OCI-LY7 (cell line): ENCODE data around the gene BRAF. TPM values are rescaled to one million over a fixed set of nuclear protein-coding genes. Genes with fewer than 3 reads are reported as not detected.

Experiments
- BruUV-seq: library from RNA; stranded (reverse); fragments of 400-500 nt; replicated peaks from 2 replicates; lab custom pipeline; 2021; lab: Mats Ljungman, UMichigan
- CTCF ChIA-PET: fragments of 300-600 bp; sonication (Branson Sonifier 250); formaldehyde crosslinking; loops from one replicate; lab custom pipeline; 2022; ENCODE audit warnings: antibody characterized with exemption; ENCODE audit not compliant: unreplicated experiment; lab: Charles Lee
- POLR2A ChIA-PET: fragments of 300-600 bp; sonication (Branson Sonifier 250); formaldehyde crosslinking; loops from one replicate; lab custom pipeline; 2022; ENCODE audit warnings: antibody characterized with exemption; lab: Charles Lee
- DNase-seq: peaks from one replicate; pipeline ENCODE4 v3.0.0-alpha.2; 2015; ENCODE audit warnings: low spot score
- H2AFZ ChIP-seq: fragments of 200-600 bp; sonication (generic), shearing (Covaris generic); 2 replicates; pipeline ENCODE4 v1.6.1; 2014; ENCODE audit warnings: mild to moderate bottlenecking, antibody characterized with exemption, low read length, moderate library complexity
- H3K27ac ChIP-seq: fragments of 200-600 bp; sonication (generic); 2 replicates; pipeline ENCODE4 v1.5.1; 2014; ENCODE audit warnings: mixed run types, low read depth, mild to moderate bottlenecking, moderate library complexity, low read length, inconsistent platforms; ENCODE audit not compliant: poor library complexity, severe bottlenecking
- H3K36me3 ChIP-seq: fragments of 200-600 bp; sonication (generic); 2 replicates; pipeline ENCODE4 v1.6.1; 2014; ENCODE audit warnings: mild to moderate bottlenecking, antibody characterized with exemption, low read length, moderate library complexity, mixed read lengths; ENCODE audit not compliant: insufficient read depth
- H3K4me1 ChIP-seq: fragments of 200-600 bp; sonication (generic); 2 replicates; pipeline ENCODE4 v1.5.1; 2014; ENCODE audit warnings: mild to moderate bottlenecking, low read length; ENCODE audit not compliant: insufficient read depth, poor library complexity, severe bottlenecking
- H3K4me2 ChIP-seq: fragments of 200-600 bp; sonication (generic); 2 replicates; pipeline ENCODE4 v1.6.1; 2014; ENCODE audit warnings: mild to moderate bottlenecking, low read length
- H3K4me3 ChIP-seq: fragments of 200-600 bp; sonication (generic); 2 replicates; pipeline ENCODE4 v1.5.1; 2014; ENCODE audit warnings: mild to moderate bottlenecking, low read depth, low read length; ENCODE audit not compliant: poor library complexity, severe bottlenecking
- H3K79me2 ChIP-seq: fragments of 200-600 bp; sonication (generic); 2 replicates; pipeline ENCODE4 v1.6.1; 2016; ENCODE audit warnings: low read depth, mild to moderate bottlenecking, low read length, moderate library complexity, mixed read lengths; ENCODE audit not compliant: insufficient read depth
- H3K9me2 ChIP-seq: fragments of 200-600 bp; sonication (generic); 2 replicates; pipeline ENCODE4 v1.6.1; 2016; ENCODE audit warnings: mild to moderate bottlenecking, low read length, mixed read lengths; ENCODE audit not compliant: insufficient read depth
- H3K9me3 ChIP-seq: fragments of 200-600 bp; sonication (generic); 2 replicates; pipeline ENCODE4 v1.6.1; 2014; ENCODE audit warnings: mild to moderate bottlenecking, mixed run types, low read length, mixed read lengths
- H4K20me1 ChIP-seq: fragments of 200-600 bp; sonication (generic); 2 replicates; pipeline ENCODE4 v1.6.1; 2014; ENCODE audit warnings: mild to moderate bottlenecking, antibody characterized with exemption, low read length, moderate library complexity, mixed read lengths; ENCODE audit not compliant: insufficient read depth
- CTCF ChIP-seq: fragments of 200-600 bp; sonication (generic); conservative IDR thresholded peaks from 2 replicates; pipeline ENCODE4 v1.5.1; 2014; ENCODE audit warnings: mild to moderate bottlenecking, antibody characterized with exemption, low read length, moderate library complexity, mixed read lengths
- EZH2phosphoT487 ChIP-seq: fragments of 200-600 bp; sonication (generic); IDR thresholded peaks from 2 replicates; pipeline ENCODE4 v1.6.1; 2018; ENCODE audit warnings: low read depth, borderline replicate concordance, mild to moderate bottlenecking, mixed run types, antibody characterized with exemption, low read length, moderate library complexity, mixed read lengths
- intact Hi-C: fragments of 100-400 bp; cut with micrococcal nuclease; formaldehyde crosslinking; loops from one replicate; pipeline ENCODE4 v1.10.0; 2022; ENCODE audit not compliant: unreplicated experiment
- total RNA-seq, 2 experiments: library from RNA; depleted of rRNA in 1 of 2; stranded (reverse); fragments of >200 nt in 1 of 2; shearing (Covaris generic) in 1 of 2; gene quantifications; 2 replicates each; pipeline ENCODE4 v1.2.3, GENCODE V29; 2014 to 2022

The BRAF gene
- total RNA-seq, 2 experiments from 2014 or later: 17.1 to 41.6 TPM

- intact Hi-C loops: no loop called here
- Histone ChIP-seq H3K4me2 (no peak overlapping the region), H3K79me2 (peaks cover 22% of the 10 kb centered on the region), H4K20me1 (no peaks in the 10 kb centered on the region), H3K4me3 (no peak overlapping the region), H3K9me2 (no peaks in the 10 kb centered on the region), H3K9me3 (no peaks in the 10 kb centered on the region), H3K27ac (no peak overlapping the region), H3K36me3 (peaks cover 89% of the 10 kb centered on the region), H2AFZ (no peak overlapping the region), H3K4me1 (peaks cover 22% of the 10 kb centered on the region)
- no TSS peak for BruUV-seq
- TF ChIP-seq EZH2phosphoT487 (no peak), CTCF (no peak)
- ChIA-PET POLR2A (interaction anchor here (1.6 kb wide), 1 partner anchor 10 kb away, joined by 7 read pairs; no protein-coding TSS in a partner anchor), CTCF (no interaction called here)
- no peak for DNase-seq
These were observed 243.8 kb downstream of the BRAF start for GRCh38 chr7:140680886-140681285.

GRCh38 chr7:140679186-140679585 lies 245.5 kb downstream of the BRAF start:
- peaks cover 38% of the 10 kb centered on the region for H3K4me1 ChIP-seq
- intact Hi-C loops: loop anchor here (5.0 to 10.0 kb wide), 3 partner anchors 133 to 1324 kb away; partner anchors contain the start of gene LUC7L2
- BruUV-seq: no TSS peak
- DNase-seq: no peak
- no peak overlapping the region for H3K4me3 ChIP-seq
- no peak overlapping the region for H3K27ac ChIP-seq
- H3K79me2 ChIP-seq: peaks cover 35% of the 10 kb centered on the region
- no peaks in the 10 kb centered on the region for H3K9me2 ChIP-seq
- no peak overlapping the region for H2AFZ ChIP-seq
- H3K36me3 ChIP-seq: peaks cover 72% of the 10 kb centered on the region
- TF ChIP-seq EZH2phosphoT487 (no peak), CTCF (no peak)
- no peak overlapping the region for H3K4me2 ChIP-seq
- H4K20me1 ChIP-seq: no peaks in the 10 kb centered on the region
- ChIA-PET CTCF (no interaction called here), POLR2A (interaction anchor here (0.8 kb wide), 1 partner anchor 193 kb away, joined by 3 read pairs; no protein-coding TSS in a partner anchor)
- H3K9me3 ChIP-seq: no peaks in the 10 kb centered on the region

DNA sequence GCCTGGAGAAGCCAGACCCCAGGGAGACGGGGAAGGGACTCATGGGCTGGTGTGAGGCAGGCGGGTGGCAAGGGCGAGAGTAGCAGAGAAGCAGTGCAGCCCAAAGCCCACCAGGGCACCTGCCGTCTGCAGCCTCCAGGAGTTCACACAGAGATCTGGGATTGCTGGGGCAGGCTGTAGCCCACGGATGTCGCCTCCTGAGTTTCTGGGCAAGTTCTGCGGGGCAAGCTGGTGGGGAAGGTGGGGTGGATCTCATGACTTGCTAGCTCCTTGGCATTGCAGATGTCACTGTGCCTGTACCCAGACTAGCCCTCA lies 246.0 kb downstream of the BRAF start:
- TF ChIP-seq CTCF: no peak
- TF ChIP-seq EZH2phosphoT487: no peak
- Histone ChIP-seq H3K27ac (no peak overlapping the region), H3K4me2 (no peak overlapping the region), H4K20me1 (no peaks in the 10 kb centered on the region), H3K4me3 (no peak overlapping the region), H3K4me1 (peaks cover 41% of the 10 kb centered on the region), H3K9me3 (no peaks in the 10 kb centered on the region), H2AFZ (no peak overlapping the region), H3K9me2 (no peaks in the 10 kb centered on the region), H3K36me3 (peaks cover 67% of the 10 kb centered on the region), H3K79me2 (peaks cover 36% of the 10 kb centered on the region)
- POLR2A ChIA-PET: interaction anchor here (0.8 kb wide), 1 partner anchor 193 kb away, joined by 3 read pairs; no protein-coding TSS in a partner anchor
- CTCF ChIA-PET: no interaction called here
- intact Hi-C loops: loop anchor here (5.0 to 10.0 kb wide), 3 partner anchors 134 to 1324 kb away; partner anchors contain the start of gene LUC7L2
- BruUV-seq: no TSS peak
- DNase-seq: no peak
